ENCODE measurements around the gene IER3. TPM values are rescaled to one million over a fixed set of nuclear protein-coding genes. Genes with fewer than 3 reads are reported as not detected.
A peak's percentile ranks its signal among the peaks of the same experiment; 100 is the strongest.
"Not testable (repeated sequence)": the region's sequence is repeated elsewhere in the genome, so short reads cannot be mapped to it uniquely, and the experiment has no call there.

The IER3 gene
- total RNA-seq, 2 donors from 2014 or later, result 128 to 346 TPM

DNA sequence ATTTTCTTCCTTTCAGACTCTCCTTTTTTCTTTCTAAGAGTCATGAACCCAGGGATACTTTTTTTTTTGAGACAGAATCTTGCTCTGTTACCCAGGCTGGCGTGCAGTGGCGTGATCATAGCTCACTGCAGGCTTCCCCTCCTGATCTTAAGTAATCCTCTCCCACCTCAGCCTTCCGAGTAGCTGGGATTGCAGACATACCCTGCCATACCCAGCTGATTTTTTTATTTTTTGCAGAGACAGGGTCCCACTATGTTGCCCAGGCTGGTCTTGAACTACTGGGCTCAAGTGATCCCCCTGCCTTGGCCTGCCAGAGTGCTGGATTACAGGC lies 32.8 kb upstream of the IER3 start:
- H3K4me1 Mint-ChIP-seq (ENCODE audit: low read depth in 2 of 2), result peaks cover 25 to 28% of the 10 kb centered on the region in 2 donors
- DNase-seq (ENCODE audit: low spot score) (no peak), ATAC-seq (no peak)
- H3K36me3 Mint-ChIP-seq, result no peaks in the 10 kb centered on the region
- H3K27me3 Mint-ChIP-seq, result peaks cover 0 to 6% of the 10 kb centered on the region in 2 donors
- H3K9me3 Mint-ChIP-seq, result no peaks in the 10 kb centered on the region
- H3K27ac Mint-ChIP-seq, result no peak overlapping the region
- no peak overlapping the region for H3K4me3 Mint-ChIP-seq

GRCh38 chr6:30776390-30777154 lies 32.2 kb upstream of the IER3 start:
- Mint-ChIP-seq H3K9me3 (no peaks in the 10 kb centered on the region), H3K27me3 (peaks cover 0 to 6% of the 10 kb centered on the region in 2 donors), H3K27ac (no peak overlapping the region), H3K4me3 (no peak overlapping the region), H3K4me1 (ENCODE audit: low read depth in 2 of 2) (peaks cover 20 to 25% of the 10 kb centered on the region in 2 donors), H3K36me3 (no peaks in the 10 kb centered on the region)
- DNase-seq (ENCODE audit: low spot score) (no peak), ATAC-seq (no peak)

DNA sequence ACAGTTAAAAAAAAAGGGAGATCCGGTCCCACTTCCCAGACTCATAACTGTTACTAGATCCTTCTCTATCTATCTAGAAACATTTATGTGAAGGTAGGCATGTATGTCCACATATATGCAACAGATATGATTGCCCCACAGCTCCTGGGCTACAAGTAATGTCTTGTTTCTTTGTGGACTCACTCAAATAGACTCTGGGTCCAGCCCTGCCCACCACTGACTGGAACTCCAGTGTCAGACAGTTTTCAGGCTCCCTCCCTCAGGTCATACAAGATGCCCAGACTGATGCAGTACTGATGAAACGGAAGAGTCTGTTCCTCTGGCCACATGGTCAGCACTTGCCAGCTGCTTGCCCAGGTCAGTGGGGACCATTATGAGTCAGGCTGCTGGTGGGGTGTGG lies 30.8 kb upstream of the IER3 start:
- Mint-ChIP-seq H3K36me3 (no peaks in the 10 kb centered on the region), H3K9me3 (no peaks in the 10 kb centered on the region), H3K4me3 (no peak overlapping the region), H3K27me3 (peaks cover 0 to 4% of the 10 kb centered on the region in 2 donors), H3K27ac (no peak overlapping the region), H3K4me1 (ENCODE audit: low read depth in 2 of 2) (peaks cover 20 to 36% of the 10 kb centered on the region in 2 donors)
- ATAC-seq (no peak), DNase-seq (ENCODE audit: low spot score) (no peak)

DNA sequence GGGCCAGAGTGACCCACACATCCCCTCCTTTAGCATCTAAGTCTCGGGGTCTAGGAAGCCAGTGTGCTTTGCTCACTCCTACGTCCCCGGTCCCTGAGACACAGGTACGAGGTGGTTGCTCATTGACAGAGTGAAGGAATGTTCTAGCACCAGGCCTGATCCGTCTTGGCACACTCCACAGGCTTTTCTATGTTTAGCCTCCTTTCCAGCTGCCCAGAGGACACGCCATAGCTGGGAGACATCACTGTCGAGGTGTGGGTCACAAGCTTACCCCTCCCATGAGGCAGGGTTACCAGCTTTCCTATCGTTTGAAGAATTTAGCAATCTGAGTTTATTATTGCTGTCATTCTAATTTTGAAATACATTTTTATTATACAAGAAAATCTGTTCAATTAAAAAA lies 30.4 kb upstream of the IER3 start:
- DNase-seq (ENCODE audit: low spot score), result no peak
- Mint-ChIP-seq H3K9me3 (no peaks in the 10 kb centered on the region), H3K4me3 (no peak overlapping the region), H3K36me3 (no peaks in the 10 kb centered on the region), H3K27me3 (peaks cover 0 to 1% of the 10 kb centered on the region in 2 donors), H3K27ac (no peak overlapping the region), H3K4me1 (ENCODE audit: low read depth in 2 of 2) (peaks cover 21 to 37% of the 10 kb centered on the region in 2 donors)
- no peak for ATAC-seq

- ATAC-seq (no peak), DNase-seq (ENCODE audit: low spot score) (no peak)
- Mint-ChIP-seq H3K4me1 (ENCODE audit: low read depth in 2 of 2) (peaks cover 49 to 59% of the 10 kb centered on the region in 2 donors), H3K9me3 (no peaks in the 10 kb centered on the region), H3K4me3 (peak overlapping the region; percentile 15), H3K27me3 (no peaks in the 10 kb centered on the region), H3K27ac (peak overlapping the region; percentile 80 to 85), H3K36me3 (no peaks in the 10 kb centered on the region)
These were observed 26.2 kb upstream of the IER3 start for GRCh38 chr6:30770592-30770991.

DNA sequence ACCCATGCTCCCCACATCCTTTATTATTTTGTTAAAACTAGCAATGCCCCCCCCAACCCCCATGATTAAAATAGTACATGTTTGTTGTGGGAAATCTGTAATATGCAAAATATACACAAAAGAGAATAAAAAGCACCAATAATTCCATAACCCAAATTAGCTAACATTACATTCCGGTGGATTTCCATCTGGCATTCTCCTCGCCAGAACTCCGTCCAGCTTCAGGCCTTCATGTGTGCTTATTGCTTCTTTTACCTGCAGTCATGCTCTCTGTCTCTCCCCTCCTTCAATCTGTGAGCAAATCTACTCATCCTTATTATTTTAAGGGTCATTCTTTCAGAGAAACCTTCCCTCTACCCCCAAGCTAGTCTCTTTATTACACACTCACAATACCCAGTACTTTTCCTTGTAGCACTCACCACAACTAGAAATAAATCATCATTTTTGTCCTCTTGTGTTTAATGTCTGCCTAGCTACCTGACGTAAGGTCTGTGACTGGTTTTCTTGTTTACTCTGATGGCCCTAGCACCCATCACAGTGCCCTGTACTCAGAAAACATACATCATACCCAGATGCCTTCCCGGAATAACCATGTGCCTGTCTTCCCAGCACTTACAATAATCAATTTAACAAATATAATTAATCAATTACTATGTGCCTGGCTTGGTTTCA lies 25.6 kb upstream of the IER3 start:
- Mint-ChIP-seq H3K4me1 (ENCODE audit: low read depth in 2 of 2) (peaks cover 49 to 59% of the 10 kb centered on the region in 2 donors), H3K36me3 (no peaks in the 10 kb centered on the region), H3K9me3 (no peaks in the 10 kb centered on the region), H3K4me3 (peak overlapping the region; percentile 83), H3K27ac (peak overlapping the region; percentile 80 to 85), H3K27me3 (no peaks in the 10 kb centered on the region)
- DNase-seq (ENCODE audit: low spot score) (no peak), ATAC-seq (peak in 1 of 2 donors; percentile 59)

- H3K36me3 Mint-ChIP-seq, result no peaks in the 10 kb centered on the region
- no peaks in the 10 kb centered on the region for H3K9me3 Mint-ChIP-seq
- H3K27ac Mint-ChIP-seq, result peak overlapping the region; percentile 80 to 85
- H3K4me3 Mint-ChIP-seq, result peak overlapping the region; percentile 83
- DNase-seq (ENCODE audit: low spot score) (peak; percentile 68), ATAC-seq (peak; percentile 72 to 78)
- peaks cover 3 to 4% of the 10 kb centered on the region in 2 donors for H3K27me3 Mint-ChIP-seq
- H3K4me1 Mint-ChIP-seq (ENCODE audit: low read depth in 2 of 2), result peaks cover 52 to 62% of the 10 kb centered on the region in 2 donors
These were observed 24.9 kb upstream of the IER3 start for GRCh38 chr6:30769088-30769852.

- ATAC-seq, result peak; percentile 19 to 28
- DNase-seq (ENCODE audit: low spot score), result no peak
- peaks cover 58 to 68% of the 10 kb centered on the region in 2 donors for H3K4me1 Mint-ChIP-seq (ENCODE audit: low read depth in 2 of 2)
- peaks cover 9 to 10% of the 10 kb centered on the region in 2 donors for H3K27me3 Mint-ChIP-seq
- peak overlapping the region; percentile 80 to 85 for H3K27ac Mint-ChIP-seq
- no peaks in the 10 kb centered on the region for H3K36me3 Mint-ChIP-seq
- no peaks in the 10 kb centered on the region for H3K9me3 Mint-ChIP-seq
- H3K4me3 Mint-ChIP-seq, result peak overlapping the region; percentile 83
These were observed 24.3 kb upstream of the IER3 start for GRCh38 chr6:30768634-30769087.

GRCh38 chr6:30767944-30768301 lies 23.6 kb upstream of the IER3 start:
- Mint-ChIP-seq H3K27ac (peak overlapping the region; percentile 80 to 85), H3K4me3 (peak overlapping the region; percentile 83), H3K9me3 (no peaks in the 10 kb centered on the region), H3K36me3 (no peaks in the 10 kb centered on the region), H3K4me1 (ENCODE audit: low read depth in 2 of 2) (peaks cover 60 to 70% of the 10 kb centered on the region in 2 donors), H3K27me3 (peaks cover 10 to 13% of the 10 kb centered on the region in 2 donors)
- DNase-seq (ENCODE audit: low spot score) (no peak), ATAC-seq (no peak)

DNA sequence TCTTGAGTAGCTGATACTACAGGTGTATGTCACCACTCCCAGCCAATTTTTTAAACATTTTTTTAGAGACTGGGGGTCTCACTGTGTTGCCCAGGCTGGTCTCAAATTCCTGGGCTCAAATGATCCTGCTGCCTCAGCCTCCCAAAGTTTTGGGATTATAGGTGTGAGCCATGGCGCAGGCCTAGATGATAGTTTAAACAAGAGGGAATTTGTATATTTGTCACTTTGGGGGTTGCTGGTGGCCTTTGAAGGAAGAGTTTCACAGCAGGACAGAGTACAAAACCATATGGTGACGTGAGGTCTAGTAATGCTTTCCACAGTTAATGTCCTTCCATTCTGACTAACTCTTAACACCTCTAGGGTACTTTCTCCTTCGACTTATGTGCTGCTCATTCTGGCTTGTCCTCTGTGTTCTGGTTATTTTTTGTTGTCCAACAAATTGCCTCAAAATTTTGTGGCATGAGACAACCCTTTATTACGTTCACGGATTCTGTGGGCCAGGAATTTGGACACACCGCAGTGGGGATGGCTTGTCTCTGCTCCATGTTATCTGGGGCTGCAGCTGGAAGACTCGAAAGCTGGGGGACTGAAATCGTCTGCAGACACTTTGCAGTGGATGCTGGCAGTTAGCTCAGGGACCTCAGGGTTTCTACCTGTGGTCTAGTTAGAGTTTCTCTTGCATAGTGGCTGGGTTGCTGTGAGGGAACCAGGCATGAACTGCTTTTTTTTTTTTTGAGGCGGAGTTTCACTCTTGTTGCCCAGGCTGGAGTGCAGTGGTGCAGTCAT lies 23.0 kb upstream of the IER3 start:
- H3K9me3 Mint-ChIP-seq, result no peaks in the 10 kb centered on the region
- ATAC-seq (peak; percentile 76 to 86), DNase-seq (ENCODE audit: low spot score) (no peak)
- peak overlapping the region; percentile 80 to 85 for H3K27ac Mint-ChIP-seq
- peak overlapping the region; percentile 83 for H3K4me3 Mint-ChIP-seq
- no peaks in the 10 kb centered on the region for H3K36me3 Mint-ChIP-seq
- H3K27me3 Mint-ChIP-seq, result peaks cover 10 to 13% of the 10 kb centered on the region in 2 donors
- H3K4me1 Mint-ChIP-seq (ENCODE audit: low read depth in 2 of 2), result peaks cover 54 to 66% of the 10 kb centered on the region in 2 donors

DNA sequence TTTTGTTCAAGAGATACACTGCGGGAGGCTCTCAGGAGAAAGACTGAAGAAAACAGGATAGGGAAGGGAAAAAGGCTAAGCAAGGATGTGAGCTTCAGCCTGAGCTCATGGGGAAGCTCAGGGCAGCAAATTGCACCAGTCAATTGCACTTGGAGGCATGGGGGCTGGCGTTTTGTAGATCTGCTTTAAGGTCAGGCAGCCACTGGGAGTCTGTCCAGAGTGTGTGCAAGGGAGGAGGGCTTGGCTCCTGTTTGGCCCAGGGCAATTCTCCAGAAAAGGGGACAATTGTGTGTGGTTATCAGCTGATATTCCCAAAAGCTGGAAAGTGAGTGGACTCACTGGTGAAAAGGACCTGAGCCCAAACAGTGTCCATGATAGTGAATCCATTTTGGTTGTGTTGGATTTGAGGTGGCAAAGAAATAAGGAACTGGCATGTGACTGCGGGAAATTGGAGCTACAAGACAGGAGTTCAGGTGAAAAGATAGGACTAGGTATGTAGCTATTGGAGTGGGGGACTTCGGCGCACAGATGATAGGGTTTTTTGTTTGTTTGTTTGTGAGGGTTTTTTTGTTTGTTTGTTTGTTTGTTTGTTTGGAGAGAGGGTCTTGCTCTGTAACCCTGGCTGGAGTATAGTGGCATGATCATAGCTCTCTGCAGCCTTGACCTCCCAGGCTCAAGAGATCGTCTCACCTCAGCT lies 22.3 kb upstream of the IER3 start:
- Mint-ChIP-seq H3K27me3 (peaks cover 10 to 13% of the 10 kb centered on the region in 2 donors), H3K4me3 (peak overlapping the region; percentile 18), H3K4me1 (ENCODE audit: low read depth in 2 of 2) (peaks cover 53 to 62% of the 10 kb centered on the region in 2 donors), H3K36me3 (no peaks in the 10 kb centered on the region), H3K9me3 (no peaks in the 10 kb centered on the region), H3K27ac (peak overlapping the region; percentile 80 to 85)
- no peak for ATAC-seq
- no peak for DNase-seq (ENCODE audit: low spot score)

GRCh38 chr6:30765495-30765894 lies 21.1 kb upstream of the IER3 start:
- not testable (repeated sequence) for DNase-seq (ENCODE audit: low spot score); H3K27ac Mint-ChIP-seq; H3K4me3 Mint-ChIP-seq; H3K9me3 Mint-ChIP-seq; H3K36me3 Mint-ChIP-seq; ATAC-seq
- Mint-ChIP-seq H3K4me1 (ENCODE audit: low read depth in 2 of 2) (peaks cover 50 to 55% of the 10 kb centered on the region in 2 donors), H3K27me3 (peaks cover 10 to 13% of the 10 kb centered on the region in 2 donors)
